Measurements from ENCODE around the gene THBS2. TPM values are rescaled to one million over a fixed set of nuclear protein-coding genes. Genes with fewer than 3 reads are reported as not detected.
"Not testable (repeated sequence)": the region's sequence is repeated elsewhere in the genome, so short reads cannot be mapped to it uniquely, and the experiment has no call there.

THBS2 gene
- total and polyA plus RNA-seq, 11 donors = 1.9 to 51.7 (median 15.9) TPM

- ATAC-seq (peak in 1 of 4 donors; percentile 36), DNase-seq (no peak)
- no peak for TF ChIP-seq POLR2A (IDR thresholded peaks at IDR 0.05)
- TF ChIP-seq, protein P1, sequence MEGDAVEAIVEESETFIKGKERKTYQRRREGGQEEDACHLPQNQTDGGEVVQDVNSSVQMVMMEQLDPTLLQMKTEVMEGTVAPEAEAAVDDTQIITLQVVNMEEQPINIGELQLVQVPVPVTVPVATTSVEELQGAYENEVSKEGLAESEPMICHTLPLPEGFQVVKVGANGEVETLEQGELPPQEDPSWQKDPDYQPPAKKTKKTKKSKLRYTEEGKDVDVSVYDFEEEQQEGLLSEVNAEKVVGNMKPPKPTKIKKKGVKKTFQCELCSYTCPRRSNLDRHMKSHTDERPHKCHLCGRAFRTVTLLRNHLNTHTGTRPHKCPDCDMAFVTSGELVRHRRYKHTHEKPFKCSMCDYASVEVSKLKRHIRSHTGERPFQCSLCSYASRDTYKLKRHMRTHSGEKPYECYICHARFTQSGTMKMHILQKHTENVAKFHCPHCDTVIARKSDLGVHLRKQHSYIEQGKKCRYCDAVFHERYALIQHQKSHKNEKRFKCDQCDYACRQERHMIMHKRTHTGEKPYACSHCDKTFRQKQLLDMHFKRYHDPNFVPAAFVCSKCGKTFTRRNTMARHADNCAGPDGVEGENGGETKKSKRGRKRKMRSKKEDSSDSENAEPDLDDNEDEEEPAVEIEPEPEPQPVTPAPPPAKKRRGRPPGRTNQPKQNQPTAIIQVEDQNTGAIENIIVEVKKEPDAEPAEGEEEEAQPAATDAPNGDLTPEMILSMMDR (IDR thresholded peaks at IDR 0.05) = no peak
- intact Hi-C loops (cut with DNase I) = no loop called here
- Histone ChIP-seq H3K9me3 (peaks cover 0 to 3% (median 0%) of the 10 kb centered on the region in 12 donors), H3K4me1 (peaks cover 0 to 1% (median 0%) of the 10 kb centered on the region in 12 donors), H3K27me3 (no peaks in the 10 kb centered on the region), H3K36me3 (no peaks in the 10 kb centered on the region), H3K4me3 (no peak overlapping the region), H3K27ac (no peak overlapping the region)
- WGBS, 4 donors = 86 to 92% (median 89%) methylated on average over 9 of the region's 9 CpGs
Observed at GRCh38 chr6:169199625-169200335, 53.9 kb downstream of the THBS2 start.

DNA sequence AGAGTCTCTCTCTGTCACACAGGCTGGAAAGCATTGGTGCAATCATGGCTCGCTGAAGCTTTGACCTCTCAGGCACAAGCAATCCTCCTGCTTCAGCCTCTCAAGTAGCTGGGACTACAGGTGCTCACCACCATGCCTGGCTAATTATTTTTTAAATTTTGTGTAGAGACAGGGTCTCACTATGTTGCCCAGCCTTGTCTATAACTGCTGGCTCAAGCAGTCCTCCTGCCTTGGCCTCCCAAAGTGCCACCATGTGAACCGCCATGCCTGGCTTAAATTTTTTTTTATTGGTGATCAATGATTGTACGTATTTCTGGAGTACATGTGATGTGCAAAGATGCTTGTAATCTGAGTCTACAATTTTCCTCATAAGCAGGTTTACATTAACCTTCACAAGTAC, 54.8 kb downstream of the THBS2 start:
- Histone ChIP-seq H3K4me1 (no peaks in the 10 kb centered on the region), H3K27me3 (no peaks in the 10 kb centered on the region), H3K27ac (no peak overlapping the region), H3K9me3 (peaks cover 0 to 3% (median 0%) of the 10 kb centered on the region in 12 donors), H3K36me3 (no peaks in the 10 kb centered on the region), H3K4me3 (no peak overlapping the region)
- intact Hi-C loops (cut with DNase I) = no loop called here
- no peak for DNase-seq
- ATAC-seq = no peak
- TF ChIP-seq POLR2A (IDR thresholded peaks at IDR 0.05) = no peak
- TF ChIP-seq, protein P1 (IDR thresholded peaks at IDR 0.05) = no peak
- WGBS, 4 donors = 92 to 99% (median 96%) methylated on average over 3 of the region's 3 CpGs

DNA sequence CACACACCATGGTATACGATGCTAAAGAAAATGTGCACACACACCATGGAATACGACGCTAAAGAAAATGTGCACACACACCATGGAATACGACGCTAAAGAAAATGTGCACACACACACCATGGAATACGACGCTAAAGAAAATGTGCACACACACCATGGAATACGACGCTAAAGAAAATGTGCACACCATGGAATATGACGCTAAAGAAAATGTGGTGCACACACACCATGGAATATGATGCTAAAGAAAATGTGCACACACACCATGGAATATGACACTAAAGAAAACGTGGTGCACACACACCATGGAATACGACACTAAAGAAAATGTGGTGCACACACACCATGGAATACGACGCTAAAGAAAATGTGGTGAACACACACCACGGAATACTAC, 55.7 kb downstream of the THBS2 start:
- H3K4me1 ChIP-seq; H3K27me3 ChIP-seq; intact Hi-C loops (cut with DNase I); H3K9me3 ChIP-seq; ATAC-seq; H3K27ac ChIP-seq; H3K4me3 ChIP-seq; H3K36me3 ChIP-seq; DNase-seq: not testable (repeated sequence)
- 89 to 94% (median 91%) methylated on average over 15 of the region's 15 CpGs for WGBS, 4 donors

DNA sequence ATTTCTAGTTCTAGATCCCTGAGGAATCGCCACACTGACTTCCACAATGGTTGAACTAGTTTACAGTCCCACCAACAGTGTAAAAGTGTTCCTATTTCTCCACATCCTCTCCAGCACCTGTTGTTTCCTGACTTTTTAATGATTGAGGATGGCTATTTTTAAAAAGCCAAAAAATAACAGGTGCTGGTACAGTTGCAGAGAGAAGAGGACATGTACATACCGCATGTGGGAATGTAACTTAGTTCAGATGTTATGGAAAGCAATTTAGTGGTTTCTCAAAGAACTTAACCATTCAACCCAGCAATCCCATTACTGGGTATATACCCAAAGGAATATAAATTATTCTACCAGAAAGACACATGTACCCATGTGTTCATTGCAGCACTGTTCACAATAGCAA, 57.4 kb downstream of the THBS2 start:
- 0 to 89% (median 81%) methylated on average over 1 to 2 of the region's 2 CpGs for WGBS, 4 donors

GRCh38 chr6:169194737-169195136, 58.9 kb downstream of the THBS2 start:
- no peak for DNase-seq
- no peaks in the 10 kb centered on the region for H3K36me3 ChIP-seq
- WGBS, 4 donors = 56 to 72% (median 68%) methylated on average over 2 of the region's 2 CpGs
- intact Hi-C loops (cut with DNase I) = no loop called here
- TF ChIP-seq, protein P1 (IDR thresholded peaks at IDR 0.05) = no peak
- no peak for TF ChIP-seq POLR2A (IDR thresholded peaks at IDR 0.05)
- peaks cover 0 to 3% (median 0%) of the 10 kb centered on the region in 12 donors for H3K9me3 ChIP-seq
- H3K4me1 ChIP-seq = peaks cover 0 to 15% (median 0%) of the 10 kb centered on the region in 12 donors
- no peaks in the 10 kb centered on the region for H3K27me3 ChIP-seq
- no peak for ATAC-seq
- no peak overlapping the region for H3K4me3 ChIP-seq
- no peak overlapping the region for H3K27ac ChIP-seq

More for the DNA sequence above, 57.4 kb downstream of the THBS2 start:
- H3K27ac ChIP-seq; H3K9me3 ChIP-seq; H3K27me3 ChIP-seq; DNase-seq; ATAC-seq; intact Hi-C loops (cut with DNase I); H3K36me3 ChIP-seq; H3K4me3 ChIP-seq; H3K4me1 ChIP-seq: not testable (repeated sequence)
